Tibial nerve (tissue), 3 donors: ENCODE data around the gene DCAF15.

ENCODE experiments used
- POLR2A ChIP-seq, 2 donors: fragments of 450-650 bp; IDR thresholded peaks; one replicate each; pipeline ENCODE4 v1.6.1; 2017; ENCODE audit warnings: antibody characterized with exemption in 2 of 2, mild to moderate bottlenecking in 2 of 2, moderate library complexity in 2 of 2
- TF ChIP-seq, protein P1 (sequence below), 5 experiments: fragments of 200-600 bp in 3 of 5; fragments of 450-650 bp in 2 of 5; sonication (generic) in 3 of 5; IDR thresholded peaks; one replicate each; pipeline ENCODE4 v1.5.1; 2016 to 2019; ENCODE audit warnings: antibody characterized with exemption in 5 of 5, mild to moderate bottlenecking in 3 of 5, moderate library complexity in 2 of 5

DNA sequence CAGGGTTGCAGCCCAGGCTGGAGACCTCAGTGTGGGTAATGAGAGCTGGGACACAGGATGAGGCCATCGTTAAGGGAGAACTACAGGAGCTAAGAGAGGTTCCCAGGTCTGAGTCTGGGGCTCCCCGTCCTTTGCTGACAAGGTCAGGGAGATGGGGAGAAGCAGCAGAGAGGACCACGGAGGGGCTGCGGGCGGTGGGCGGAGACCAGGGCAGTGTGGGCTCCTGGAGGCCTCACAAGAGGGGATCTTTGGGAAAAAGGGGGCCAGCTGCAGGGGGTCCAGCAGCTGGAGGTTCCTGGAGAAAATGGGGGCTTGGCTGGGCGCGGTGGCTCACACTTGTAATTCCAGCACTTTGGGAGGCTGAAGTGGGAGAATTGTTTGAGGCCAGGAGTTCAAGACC lies 37.8 kb downstream of the DCAF15 start:
- TF ChIP-seq, protein P1, sequence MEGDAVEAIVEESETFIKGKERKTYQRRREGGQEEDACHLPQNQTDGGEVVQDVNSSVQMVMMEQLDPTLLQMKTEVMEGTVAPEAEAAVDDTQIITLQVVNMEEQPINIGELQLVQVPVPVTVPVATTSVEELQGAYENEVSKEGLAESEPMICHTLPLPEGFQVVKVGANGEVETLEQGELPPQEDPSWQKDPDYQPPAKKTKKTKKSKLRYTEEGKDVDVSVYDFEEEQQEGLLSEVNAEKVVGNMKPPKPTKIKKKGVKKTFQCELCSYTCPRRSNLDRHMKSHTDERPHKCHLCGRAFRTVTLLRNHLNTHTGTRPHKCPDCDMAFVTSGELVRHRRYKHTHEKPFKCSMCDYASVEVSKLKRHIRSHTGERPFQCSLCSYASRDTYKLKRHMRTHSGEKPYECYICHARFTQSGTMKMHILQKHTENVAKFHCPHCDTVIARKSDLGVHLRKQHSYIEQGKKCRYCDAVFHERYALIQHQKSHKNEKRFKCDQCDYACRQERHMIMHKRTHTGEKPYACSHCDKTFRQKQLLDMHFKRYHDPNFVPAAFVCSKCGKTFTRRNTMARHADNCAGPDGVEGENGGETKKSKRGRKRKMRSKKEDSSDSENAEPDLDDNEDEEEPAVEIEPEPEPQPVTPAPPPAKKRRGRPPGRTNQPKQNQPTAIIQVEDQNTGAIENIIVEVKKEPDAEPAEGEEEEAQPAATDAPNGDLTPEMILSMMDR (IDR thresholded peaks at IDR 0.05), result no peak
- TF ChIP-seq POLR2A (IDR thresholded peaks at IDR 0.05), result no peak
